ENCODE results near the gene CACNA1A.
"Not testable (repeated sequence)": the region's sequence is repeated elsewhere in the genome, so short reads cannot be mapped to it uniquely, and the experiment has no call there.

CACNA1A gene

GRCh38 chr19:13269348-13269747, 236.9 kb downstream of the CACNA1A start:
- H3K4me3 ChIP-seq (ENCODE audit: insufficient read depth, low read depth, low read length): no peak overlapping the region
- H3K27ac ChIP-seq (ENCODE audit: insufficient read depth, low read depth, low read length, poor library complexity, severe bottlenecking): no peak overlapping the region
- no peaks in the 10 kb centered on the region for H3K27me3 ChIP-seq (ENCODE audit: control insufficient read depth, insufficient read depth, low read length, poor library complexity, severe bottlenecking)
- no peaks in the 10 kb centered on the region for H3K4me1 ChIP-seq (ENCODE audit: control insufficient read depth, insufficient read depth, low read length)
- peaks cover 11% of the 10 kb centered on the region for H3K36me3 ChIP-seq (ENCODE audit: control insufficient read depth, insufficient read depth, low read length)
- H3K9me3 ChIP-seq (ENCODE audit: control insufficient read depth, low read length): no peaks in the 10 kb centered on the region
- WGBS, 2 experiments: 98% methylated on average over 9 to 10 of the region's 10 CpGs

DNA sequence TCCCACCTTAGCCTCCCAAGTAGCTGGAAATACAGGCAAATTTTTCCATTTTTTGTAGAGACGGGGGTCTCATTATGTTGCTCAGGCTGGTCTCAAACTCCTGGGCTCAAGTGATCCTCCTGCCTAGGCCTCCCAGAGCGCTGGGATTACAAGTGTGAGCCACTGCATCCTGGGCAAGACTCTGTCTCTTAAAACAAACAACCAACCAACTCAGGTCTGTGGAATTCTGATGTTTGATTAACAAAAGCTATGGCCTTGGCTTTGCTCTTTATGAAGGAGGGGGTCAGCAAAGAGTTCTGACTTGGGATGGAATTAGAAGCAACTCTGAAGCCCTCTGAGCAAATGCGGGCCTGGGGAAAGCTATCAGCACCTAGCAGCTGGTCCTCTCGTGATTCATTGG, 238.4 kb downstream of the CACNA1A start:
- no peak overlapping the region for H3K4me3 ChIP-seq (ENCODE audit: insufficient read depth, low read depth, low read length)
- peaks cover 11% of the 10 kb centered on the region for H3K36me3 ChIP-seq (ENCODE audit: control insufficient read depth, insufficient read depth, low read length)
- no peaks in the 10 kb centered on the region for H3K9me3 ChIP-seq (ENCODE audit: control insufficient read depth, low read length)
- no peak overlapping the region for H3K27ac ChIP-seq (ENCODE audit: insufficient read depth, low read depth, low read length, poor library complexity, severe bottlenecking)
- WGBS, 2 experiments: 90 to 93% methylated on average over 4 of the region's 4 CpGs
- H3K4me1 ChIP-seq (ENCODE audit: control insufficient read depth, insufficient read depth, low read length): no peaks in the 10 kb centered on the region
- H3K27me3 ChIP-seq (ENCODE audit: control insufficient read depth, insufficient read depth, low read length, poor library complexity, severe bottlenecking): no peaks in the 10 kb centered on the region

- no peaks in the 10 kb centered on the region for H3K4me1 ChIP-seq (ENCODE audit: control insufficient read depth, insufficient read depth, low read length)
- no peak overlapping the region for H3K4me3 ChIP-seq (ENCODE audit: insufficient read depth, low read depth, low read length)
- no peaks in the 10 kb centered on the region for H3K9me3 ChIP-seq (ENCODE audit: control insufficient read depth, low read length)
- 93 to 96% methylated on average over 15 of the region's 15 CpGs for WGBS, 2 experiments
- no peaks in the 10 kb centered on the region for H3K27me3 ChIP-seq (ENCODE audit: control insufficient read depth, insufficient read depth, low read length, poor library complexity, severe bottlenecking)
- H3K36me3 ChIP-seq (ENCODE audit: control insufficient read depth, insufficient read depth, low read length): peaks cover 7% of the 10 kb centered on the region
- H3K27ac ChIP-seq (ENCODE audit: insufficient read depth, low read depth, low read length, poor library complexity, severe bottlenecking): no peak overlapping the region
Measured at GRCh38 chr19:13267131-13267530, 239.1 kb downstream of the CACNA1A start.

DNA sequence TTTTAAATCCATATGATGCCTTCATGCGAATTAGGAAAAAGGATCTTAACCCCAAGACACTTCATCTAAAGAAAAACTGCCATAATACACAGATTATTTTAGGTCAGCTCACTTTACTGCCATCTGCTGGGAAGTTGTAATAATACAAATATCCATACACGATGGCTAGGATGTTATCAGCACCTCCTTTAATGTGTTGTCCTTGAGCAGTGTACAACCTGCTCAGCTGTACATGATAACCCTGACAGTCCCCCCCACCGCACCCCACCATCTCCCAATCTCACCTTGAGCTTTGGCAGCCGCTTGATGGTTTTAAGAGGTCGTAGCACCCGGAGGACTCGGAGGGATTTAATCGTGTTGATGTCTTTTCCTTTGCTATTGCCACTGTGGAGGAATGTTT, 243.8 kb downstream of the CACNA1A start:
- no peaks in the 10 kb centered on the region for H3K9me3 ChIP-seq (ENCODE audit: control insufficient read depth, low read length)
- no peak overlapping the region for H3K27ac ChIP-seq (ENCODE audit: insufficient read depth, low read depth, low read length, poor library complexity, severe bottlenecking)
- H3K4me1 ChIP-seq (ENCODE audit: control insufficient read depth, insufficient read depth, low read length): no peaks in the 10 kb centered on the region
- no peaks in the 10 kb centered on the region for H3K27me3 ChIP-seq (ENCODE audit: control insufficient read depth, insufficient read depth, low read length, poor library complexity, severe bottlenecking)
- peaks cover 8% of the 10 kb centered on the region for H3K36me3 ChIP-seq (ENCODE audit: control insufficient read depth, insufficient read depth, low read length)
- WGBS, 2 experiments: 74 to 77% methylated on average over 8 of the region's 8 CpGs
- no peak overlapping the region for H3K4me3 ChIP-seq (ENCODE audit: insufficient read depth, low read depth, low read length)

DNA sequence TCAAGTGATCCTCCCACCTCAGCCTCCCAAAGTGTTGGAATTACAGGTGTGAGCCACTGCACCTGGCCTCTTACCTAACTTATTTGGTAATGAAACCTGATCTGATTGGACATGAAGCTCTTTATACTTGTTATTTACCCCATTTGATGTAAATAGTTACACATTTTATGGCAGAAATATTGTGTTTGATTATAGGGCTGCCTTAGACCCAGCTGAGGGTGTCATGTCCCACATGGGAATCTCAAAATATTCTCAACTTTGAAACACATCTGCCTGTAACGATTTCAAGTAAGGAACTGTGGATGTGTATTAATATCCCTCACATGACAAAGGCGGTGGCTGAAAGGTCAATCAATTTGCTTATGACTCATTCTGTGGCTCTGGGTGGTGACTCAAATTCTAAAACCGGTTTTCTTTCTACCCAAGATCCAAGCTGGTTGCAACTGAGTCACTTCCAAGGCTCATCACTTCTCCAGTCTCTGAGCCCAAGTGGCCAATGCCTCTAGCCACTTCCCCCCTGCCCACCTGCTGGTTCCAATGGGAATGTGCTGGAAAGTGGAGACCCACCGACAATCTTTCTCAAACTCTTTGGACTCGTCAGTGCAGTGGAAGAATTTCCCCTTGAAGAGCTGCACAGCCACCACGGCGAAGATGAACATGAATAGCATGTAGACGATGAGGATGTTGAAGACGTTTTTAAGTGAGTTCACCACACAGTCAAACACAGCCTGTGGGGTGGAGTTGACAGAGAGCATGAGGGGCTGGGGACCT, 245.2 kb downstream of the CACNA1A start:
- H3K4me3 ChIP-seq (ENCODE audit: insufficient read depth, low read depth, low read length): no peak overlapping the region
- no peaks in the 10 kb centered on the region for H3K27me3 ChIP-seq (ENCODE audit: control insufficient read depth, insufficient read depth, low read length, poor library complexity, severe bottlenecking)
- H3K4me1 ChIP-seq (ENCODE audit: control insufficient read depth, insufficient read depth, low read length): no peaks in the 10 kb centered on the region
- 85 to 88% methylated on average over 9 of the region's 9 CpGs for WGBS, 2 experiments
- H3K9me3 ChIP-seq (ENCODE audit: control insufficient read depth, low read length): no peaks in the 10 kb centered on the region
- H3K36me3 ChIP-seq (ENCODE audit: control insufficient read depth, insufficient read depth, low read length): peaks cover 15% of the 10 kb centered on the region
- H3K27ac ChIP-seq (ENCODE audit: insufficient read depth, low read depth, low read length, poor library complexity, severe bottlenecking): no peak overlapping the region

DNA sequence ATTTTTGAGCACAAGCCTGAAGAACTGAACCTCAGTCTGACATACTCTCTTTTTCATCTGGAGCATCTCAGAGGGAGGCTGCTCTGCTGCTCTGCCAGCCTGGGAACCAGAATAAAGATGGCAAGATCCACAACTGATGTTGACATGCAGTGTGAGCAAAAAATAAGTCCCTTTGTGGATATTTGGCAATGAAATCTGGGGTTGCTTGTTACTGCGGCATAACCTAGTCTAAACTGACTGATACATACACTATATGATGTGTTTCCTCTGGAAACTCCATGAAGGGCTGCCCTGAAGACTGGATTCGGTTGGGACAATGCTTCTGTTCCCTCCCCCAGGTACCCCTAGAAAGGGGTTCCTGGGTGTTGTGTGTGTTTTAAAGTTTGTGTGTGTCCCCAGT, 249.4 kb downstream of the CACNA1A start:
- peaks cover 15% of the 10 kb centered on the region for H3K36me3 ChIP-seq (ENCODE audit: control insufficient read depth, insufficient read depth, low read length)
- 83 to 93% methylated on average over 2 of the region's 2 CpGs for WGBS, 2 experiments
- H3K27me3 ChIP-seq (ENCODE audit: control insufficient read depth, insufficient read depth, low read length, poor library complexity, severe bottlenecking): no peaks in the 10 kb centered on the region
- H3K9me3 ChIP-seq (ENCODE audit: control insufficient read depth, low read length): no peaks in the 10 kb centered on the region
- no peaks in the 10 kb centered on the region for H3K4me1 ChIP-seq (ENCODE audit: control insufficient read depth, insufficient read depth, low read length)
- H3K27ac ChIP-seq (ENCODE audit: insufficient read depth, low read depth, low read length, poor library complexity, severe bottlenecking): no peak overlapping the region
- H3K4me3 ChIP-seq (ENCODE audit: insufficient read depth, low read depth, low read length): no peak overlapping the region

- not testable (repeated sequence) for H3K4me3 ChIP-seq (ENCODE audit: insufficient read depth, low read depth, low read length); H3K27ac ChIP-seq (ENCODE audit: insufficient read depth, low read depth, low read length, poor library complexity, severe bottlenecking); H3K4me1 ChIP-seq (ENCODE audit: control insufficient read depth, insufficient read depth, low read length); H3K27me3 ChIP-seq (ENCODE audit: control insufficient read depth, insufficient read depth, low read length, poor library complexity, severe bottlenecking); H3K9me3 ChIP-seq (ENCODE audit: control insufficient read depth, low read length)
- peaks cover 15% of the 10 kb centered on the region for H3K36me3 ChIP-seq (ENCODE audit: control insufficient read depth, insufficient read depth, low read length)
- WGBS, 2 experiments: 92 to 94% methylated on average over 1 of the region's 1 CpG
Measured at GRCh38 chr19:13256398-13256797, 249.9 kb downstream of the CACNA1A start.

GRCh38 chr19:13255719-13256059, 250.6 kb downstream of the CACNA1A start:
- WGBS, 2 experiments: 73 to 87% methylated on average over 2 of the region's 2 CpGs
- no peak overlapping the region for H3K27ac ChIP-seq (ENCODE audit: insufficient read depth, low read depth, low read length, poor library complexity, severe bottlenecking)
- H3K4me3 ChIP-seq (ENCODE audit: insufficient read depth, low read depth, low read length): no peak overlapping the region
- H3K36me3 ChIP-seq (ENCODE audit: control insufficient read depth, insufficient read depth, low read length): peaks cover 15% of the 10 kb centered on the region
- H3K9me3 ChIP-seq (ENCODE audit: control insufficient read depth, low read length): no peaks in the 10 kb centered on the region
- no peaks in the 10 kb centered on the region for H3K27me3 ChIP-seq (ENCODE audit: control insufficient read depth, insufficient read depth, low read length, poor library complexity, severe bottlenecking)
- no peaks in the 10 kb centered on the region for H3K4me1 ChIP-seq (ENCODE audit: control insufficient read depth, insufficient read depth, low read length)

DNA sequence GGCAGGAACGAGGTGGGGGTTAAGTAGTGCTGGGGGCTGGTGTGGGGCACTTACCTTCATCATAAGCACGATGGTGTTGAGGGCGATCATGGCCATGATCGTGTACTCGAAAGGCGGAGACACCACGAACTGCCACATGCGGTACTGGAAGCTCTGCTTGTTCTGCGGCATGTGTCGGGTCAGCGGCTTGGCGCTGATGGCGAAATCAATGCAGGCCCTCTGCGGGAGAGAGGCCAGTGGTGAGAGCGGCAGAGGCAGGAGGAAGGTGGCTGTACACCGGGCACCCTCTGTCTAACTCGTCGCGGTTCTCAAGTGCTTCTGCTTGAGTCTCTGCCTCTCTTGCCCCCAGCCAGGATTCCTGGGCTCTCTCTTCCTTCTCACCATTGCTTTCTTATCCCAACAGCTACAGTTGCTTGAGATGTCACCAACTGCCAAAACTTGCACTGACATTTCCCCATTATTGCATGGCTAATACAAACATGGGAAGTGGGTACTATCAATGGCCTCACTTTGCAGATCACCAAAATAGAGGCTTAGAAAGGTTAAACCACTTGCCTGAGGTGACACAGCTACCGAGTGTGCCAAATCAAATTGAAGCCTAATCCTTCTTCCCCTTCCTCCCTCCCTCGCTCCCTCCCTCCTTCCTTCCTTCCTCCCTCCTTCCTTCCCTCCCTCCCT, 251.1 kb downstream of the CACNA1A start:
- Histone ChIP-seq H3K36me3 (ENCODE audit: control insufficient read depth, insufficient read depth, low read length) (peaks cover 15% of the 10 kb centered on the region), H3K9me3 (ENCODE audit: control insufficient read depth, low read length) (no peaks in the 10 kb centered on the region), H3K27ac (ENCODE audit: insufficient read depth, low read depth, low read length, poor library complexity, severe bottlenecking) (no peak overlapping the region), H3K4me1 (ENCODE audit: control insufficient read depth, insufficient read depth, low read length) (no peaks in the 10 kb centered on the region), H3K4me3 (ENCODE audit: insufficient read depth, low read depth, low read length) (no peak overlapping the region), H3K27me3 (ENCODE audit: control insufficient read depth, insufficient read depth, low read length, poor library complexity, severe bottlenecking) (no peaks in the 10 kb centered on the region)
- 93 to 95% methylated on average over 21 of the region's 21 CpGs for WGBS, 2 experiments

- Histone ChIP-seq H3K27me3 (ENCODE audit: control insufficient read depth, insufficient read depth, low read length, poor library complexity, severe bottlenecking) (no peaks in the 10 kb centered on the region), H3K27ac (ENCODE audit: insufficient read depth, low read depth, low read length, poor library complexity, severe bottlenecking) (no peak overlapping the region), H3K4me1 (ENCODE audit: control insufficient read depth, insufficient read depth, low read length) (no peaks in the 10 kb centered on the region), H3K9me3 (ENCODE audit: control insufficient read depth, low read length) (no peaks in the 10 kb centered on the region), H3K4me3 (ENCODE audit: insufficient read depth, low read depth, low read length) (no peak overlapping the region), H3K36me3 (ENCODE audit: control insufficient read depth, insufficient read depth, low read length) (peaks cover 9% of the 10 kb centered on the region)
- 90 to 93% methylated on average over 11 of the region's 11 CpGs for WGBS, 2 experiments
Measured at GRCh38 chr19:13252569-13253335, 253.5 kb downstream of the CACNA1A start.
